HCT116 (cell line): ENCODE data around the gene TTLL9. TPM values are rescaled to one million over a fixed set of nuclear protein-coding genes. Genes with fewer than 3 reads are reported as not detected.

Experiments
- ATAC-seq: fragments of 200-7000 bp; cut with Tn5 transposase; 2 replicates; pipeline ENCODE4 v1.9.1; 2020; ENCODE audit warnings: mild to moderate bottlenecking, moderate library complexity
- BruUV-seq: library from RNA; stranded (reverse); fragments of 400-500 nt; replicated peaks from 2 replicates; lab custom pipeline; 2021; lab: Mats Ljungman, UMichigan
- CTCF ChIA-PET: fragments of 300-600 bp; sonication (Branson Sonifier 250); formaldehyde crosslinking; loops from one replicate; lab custom pipeline; 2021; ENCODE audit warnings: antibody characterized with exemption; lab: Charles Lee
- POLR2A ChIA-PET: fragments of 300-600, 350-600 bp; sonication (Branson Sonifier 250); formaldehyde crosslinking; loops from one replicate; lab custom pipeline; 2021; ENCODE audit warnings: antibody characterized with exemption; lab: Charles Lee
- RAD21 ChIA-PET, 2 experiments: fragments of 300-600 bp; sonication (Branson Sonifier 250); formaldehyde crosslinking; loops; one replicate each; lab custom pipeline; 2023; ENCODE audit warnings: low total read pairs in 2 of 2; ENCODE audit not compliant: uncharacterized antibody in 2 of 2, unreplicated experiment in 2 of 2, low non-redundant PET in 1 of 2; lab: Charles Lee
- DNase-seq: peaks from one replicate; pipeline ENCODE4 v3.0.0-alpha.2; 2010; ENCODE audit warnings: low read depth, low spot score
- H2AFZ ChIP-seq: fragments of 200-600 bp; shearing (Covaris generic), sonication (generic); 2 replicates; pipeline ENCODE4 v1.6.1; 2017; ENCODE audit warnings: low read depth, mixed run types, mixed read lengths, antibody characterized with exemption, low read length; ENCODE audit not compliant: poor library complexity, severe bottlenecking
- H3K27ac ChIP-seq: 2 replicates; pipeline ENCODE4 v1.5.1; 2012; ENCODE audit warnings: low read depth, low read length
- H3K27me3 ChIP-seq: fragments of 200-600 bp; sonication (generic); 2 replicates; pipeline ENCODE4 v1.6.1; 2016; ENCODE audit warnings: mixed run types, low read length, mixed read lengths; ENCODE audit not compliant: insufficient read depth
- H3K36me3 ChIP-seq, 2 experiments: fragments of 200-500 bp in 1 of 2; fragments of 200-600 bp in 1 of 2; sonication (Bioruptor generic) in 1 of 2; sonication (generic) in 1 of 2; 2 replicates each; pipeline versions ENCODE4 v1.5.1 to v1.6.1; 2014 to 2016; ENCODE audit warnings: low read length in 2 of 2, inconsistent platforms in 1 of 2, mixed read lengths in 1 of 2, mixed run types in 1 of 2; ENCODE audit not compliant: insufficient read depth in 2 of 2, control insufficient read depth in 1 of 2
- H3K4me1 ChIP-seq, 2 experiments: fragments of 200-600 bp in 1 of 2; sonication (generic) in 1 of 2; 2 replicates each; pipeline versions ENCODE4 v1.5.1 to v1.6.1; 2012 to 2017; ENCODE audit warnings: low read length in 2 of 2, inconsistent platforms in 1 of 2, mild to moderate bottlenecking in 1 of 2, mixed read lengths in 1 of 2, mixed run types in 1 of 2, moderate library complexity in 1 of 2; ENCODE audit not compliant: insufficient read depth in 2 of 2, control insufficient read depth in 1 of 2
- H3K4me2 ChIP-seq: fragments of 200-600 bp; sonication (generic); 2 replicates; pipeline ENCODE4 v1.6.1; 2017; ENCODE audit warnings: mixed run types, low read length, mixed read lengths
- H3K4me3 ChIP-seq, 2 experiments: fragments of 200-600 bp in 1 of 2; sonication (generic) in 1 of 2; replicated peaks in 1 of 2; 2 replicates each; pipeline ENCODE4 v1.5.1; 2011 to 2016; ENCODE audit warnings: low read length in 2 of 2, control low read depth in 1 of 2, low read depth in 1 of 2, mild to moderate bottlenecking in 1 of 2, mixed read lengths in 1 of 2, mixed run types in 1 of 2
- H3K79me2 ChIP-seq: fragments of 200-600 bp; sonication (generic); 2 replicates; pipeline ENCODE4 v1.6.1; 2017; ENCODE audit warnings: mild to moderate bottlenecking, mixed run types, low read length, moderate library complexity, mixed read lengths; ENCODE audit not compliant: insufficient read depth
- H3K9ac ChIP-seq: fragments of 200-600 bp; sonication (generic); 2 replicates; pipeline ENCODE4 v1.6.1; 2016; ENCODE audit warnings: low read length, mixed read lengths
- H3K9me2 ChIP-seq: fragments of 200-600 bp; sonication (generic), shearing (Covaris generic); 2 replicates; pipeline ENCODE4 v1.6.1; 2017; ENCODE audit warnings: mixed run types, mild to moderate bottlenecking, moderate library complexity; ENCODE audit not compliant: insufficient read depth
- H3K9me3 ChIP-seq, 2 experiments: fragments of 200-500 bp in 1 of 2; fragments of 200-600 bp in 1 of 2; sonication (Bioruptor generic) in 1 of 2; sonication (generic) in 1 of 2; 2 replicates each; pipeline ENCODE4 v1.6.1; 2014 to 2017; ENCODE audit warnings: low read length in 2 of 2, mixed read lengths in 2 of 2, inconsistent platforms in 1 of 2, low read depth in 1 of 2, mild to moderate bottlenecking in 1 of 2, mixed run types in 1 of 2, moderate library complexity in 1 of 2; ENCODE audit not compliant: control insufficient read depth in 1 of 2, insufficient read depth in 1 of 2
- H4K20me1 ChIP-seq: fragments of 200-600 bp; sonication (generic), shearing (Covaris generic); 2 replicates; pipeline ENCODE4 v1.6.1; 2017; ENCODE audit warnings: mixed run types, mild to moderate bottlenecking, moderate library complexity; ENCODE audit not compliant: insufficient read depth
- EGR1 ChIP-seq: IDR thresholded peaks from 2 replicates; pipeline ENCODE4 v1.6.1; 2012; ENCODE audit warnings: low read depth
- ELF1 ChIP-seq: IDR thresholded peaks from 2 replicates; pipeline ENCODE4 v1.6.1; 2012; ENCODE audit warnings: low read depth, borderline replicate concordance
- EZH2phosphoT487 ChIP-seq: fragments of 200-600 bp; IDR thresholded peaks from 2 replicates; pipeline ENCODE4 v1.6.1; 2018; ENCODE audit warnings: antibody characterized with exemption, borderline replicate concordance
- JUND ChIP-seq: IDR thresholded peaks from 2 replicates; pipeline ENCODE4 v1.6.1; 2012
- RAD21 ChIP-seq: IDR thresholded peaks from 2 replicates; pipeline ENCODE4 v1.6.1; 2012; ENCODE audit warnings: low read depth, mild to moderate bottlenecking
- SP1 ChIP-seq: IDR thresholded peaks from 2 replicates; pipeline ENCODE4 v1.6.1; 2012; ENCODE audit warnings: low read depth
- SRF ChIP-seq: IDR thresholded peaks from 2 replicates; pipeline ENCODE4 v1.6.1; 2012; ENCODE audit warnings: low read depth
- intact Hi-C: fragments of 100-400 bp; cut with micrococcal nuclease; formaldehyde crosslinking; loops from 2 replicates; pipeline ENCODE4 v1.10.0; 2022
- total RNA-seq: library from RNA; stranded (reverse); gene quantifications from one replicate; pipeline ENCODE4 v1.2.1, GENCODE V29; 2021; ENCODE audit not compliant: unreplicated experiment
- TF ChIP-seq, protein P1 (sequence below), 3 experiments: fragments of 200-600 bp in 1 of 3; sonication (generic) in 1 of 3; IDR thresholded peaks in 2 of 3; conservative IDR thresholded peaks in 1 of 3; 2 replicates each; pipeline ENCODE4 v1.5.1; 2012 to 2017; ENCODE audit warnings: low read depth in 2 of 3, low read length in 2 of 3, antibody characterized with exemption in 1 of 3, borderline replicate concordance in 1 of 3, control low read depth in 1 of 3, mild to moderate bottlenecking in 1 of 3, mixed read lengths in 1 of 3, mixed run types in 1 of 3, moderate library complexity in 1 of 3; ENCODE audit not compliant: insufficient read depth in 1 of 3
- TF ChIP-seq, protein P2 (sequence below): IDR thresholded peaks from 2 replicates; pipeline ENCODE4 v1.6.1; 2011; ENCODE audit warnings: mild to moderate bottlenecking, low read length, moderate library complexity; ENCODE audit not compliant: insufficient replicate concordance; ENCODE audit errors: extremely low read depth
- TF ChIP-seq, protein P3 (sequence below): IDR thresholded peaks from 2 replicates; pipeline ENCODE4 v1.6.1; 2012

TTLL9 gene
- total RNA-seq, 1 experiment from 2014 or later, result not detected

DNA sequence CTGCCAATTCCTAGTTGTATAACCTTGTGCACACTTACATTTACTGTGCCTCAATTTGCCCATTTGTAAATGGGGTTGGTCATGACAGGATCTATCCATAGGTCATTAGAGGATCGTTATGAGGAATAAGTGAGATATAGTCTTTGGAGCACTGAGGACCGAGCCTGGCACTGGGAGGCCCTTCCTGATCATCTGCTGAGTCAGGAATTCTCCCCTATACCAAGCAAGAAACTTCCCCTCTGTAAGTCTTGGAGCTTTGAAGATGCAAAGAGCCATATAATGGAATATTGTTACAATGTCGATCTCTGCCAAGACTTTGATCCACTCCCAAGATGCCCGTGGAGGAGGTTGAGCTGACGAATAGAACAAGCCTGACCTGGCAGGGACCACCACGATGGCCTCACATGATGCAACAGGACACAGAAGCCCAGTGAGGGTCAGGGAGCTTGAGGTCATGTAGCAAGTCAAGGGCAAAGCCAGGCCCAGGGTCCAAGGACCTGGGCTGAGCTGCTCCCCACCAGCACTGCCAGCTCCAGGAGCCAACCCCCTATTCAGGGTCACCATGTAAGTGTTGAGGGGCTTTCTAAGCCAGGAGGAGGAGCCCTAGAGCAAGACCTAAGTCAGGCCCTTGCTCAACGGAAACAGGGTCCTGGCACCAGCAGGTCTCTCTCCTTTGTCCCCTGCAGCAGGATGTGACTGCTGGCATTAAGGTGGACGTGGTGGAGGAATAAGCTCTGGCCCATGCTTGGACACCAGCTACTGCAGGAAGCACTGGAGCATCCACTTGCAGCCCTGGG lies 64.7 kb downstream of the TTLL9 start:
- Histone ChIP-seq H3K9me3 (no peaks in the 10 kb centered on the region), H3K9ac (no peak overlapping the region), H3K79me2 (no peaks in the 10 kb centered on the region), H3K9me2 (no peaks in the 10 kb centered on the region), H3K4me2 (no peak overlapping the region), H4K20me1 (no peaks in the 10 kb centered on the region), H3K27me3 (no peaks in the 10 kb centered on the region)
- intact Hi-C loops, result no loop called here
- TF ChIP-seq, protein P1, sequence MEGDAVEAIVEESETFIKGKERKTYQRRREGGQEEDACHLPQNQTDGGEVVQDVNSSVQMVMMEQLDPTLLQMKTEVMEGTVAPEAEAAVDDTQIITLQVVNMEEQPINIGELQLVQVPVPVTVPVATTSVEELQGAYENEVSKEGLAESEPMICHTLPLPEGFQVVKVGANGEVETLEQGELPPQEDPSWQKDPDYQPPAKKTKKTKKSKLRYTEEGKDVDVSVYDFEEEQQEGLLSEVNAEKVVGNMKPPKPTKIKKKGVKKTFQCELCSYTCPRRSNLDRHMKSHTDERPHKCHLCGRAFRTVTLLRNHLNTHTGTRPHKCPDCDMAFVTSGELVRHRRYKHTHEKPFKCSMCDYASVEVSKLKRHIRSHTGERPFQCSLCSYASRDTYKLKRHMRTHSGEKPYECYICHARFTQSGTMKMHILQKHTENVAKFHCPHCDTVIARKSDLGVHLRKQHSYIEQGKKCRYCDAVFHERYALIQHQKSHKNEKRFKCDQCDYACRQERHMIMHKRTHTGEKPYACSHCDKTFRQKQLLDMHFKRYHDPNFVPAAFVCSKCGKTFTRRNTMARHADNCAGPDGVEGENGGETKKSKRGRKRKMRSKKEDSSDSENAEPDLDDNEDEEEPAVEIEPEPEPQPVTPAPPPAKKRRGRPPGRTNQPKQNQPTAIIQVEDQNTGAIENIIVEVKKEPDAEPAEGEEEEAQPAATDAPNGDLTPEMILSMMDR (IDR thresholded peaks at IDR 0.05 in 2 of 3, conservative IDR thresholded peaks at IDR 0.05 in 1 of 3; ENCODE audit: borderline replicate concordance in 1 of 3, insufficient read depth in 1 of 3, low read depth in 2 of 3, low read length in 2 of 3), result peak in 1 of 3 experiments; percentile 8; a peak in 1 of 6 replicates
- TF ChIP-seq RAD21, result no peak
- TF ChIP-seq, all 23 proteins: peak for 1
- no peak overlapping the region for H3K4me3 ChIP-seq
- RAD21 ChIA-PET, result no interaction called here
- ATAC-seq, result no peak
- CTCF ChIA-PET, result interaction anchor here (0.5 kb wide), 1 partner anchor 416 kb away, joined by 3 read pairs; no protein-coding TSS in a partner anchor
- no peak overlapping the region for H2AFZ ChIP-seq
- POLR2A ChIA-PET, result no interaction called here
- DNase-seq, result no peak
- no peaks in the 10 kb centered on the region for H3K36me3 ChIP-seq
- H3K4me1 ChIP-seq, result peaks cover 0 to 6% of the 10 kb centered on the region in 2 experiments; a peak in 3 of 4 replicates
- no peak overlapping the region for H3K27ac ChIP-seq
- BruUV-seq, result no TSS peak

DNA sequence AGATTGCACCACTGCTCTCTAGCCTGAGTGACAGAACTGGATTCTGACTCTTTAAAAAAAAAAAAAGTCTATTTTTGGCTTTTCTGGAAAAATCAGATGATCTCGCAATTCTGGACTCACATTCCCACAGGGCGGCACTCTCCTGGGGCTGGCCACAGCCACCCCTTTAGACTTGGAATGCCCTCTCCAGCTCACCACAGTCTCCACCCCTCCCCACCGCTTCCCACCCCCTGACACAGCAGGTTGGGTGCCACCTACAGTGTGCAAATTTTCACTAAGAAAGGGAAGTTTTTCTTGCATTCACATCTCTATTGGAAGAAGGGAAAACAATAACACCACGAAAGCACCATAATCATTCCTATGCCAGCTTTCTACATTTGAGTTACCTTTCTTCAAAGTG lies 66.0 kb downstream of the TTLL9 start:
- Histone ChIP-seq H3K9ac (no peak overlapping the region), H3K4me2 (no peak overlapping the region), H3K9me3 (no peaks in the 10 kb centered on the region), H3K79me2 (no peaks in the 10 kb centered on the region), H4K20me1 (no peaks in the 10 kb centered on the region), H2AFZ (no peak overlapping the region), H3K27ac (no peak overlapping the region), H3K4me1 (peaks cover 0 to 6% of the 10 kb centered on the region in 2 experiments; a peak in 2 of 4 replicates), H3K4me3 (no peak overlapping the region), H3K9me2 (no peaks in the 10 kb centered on the region), H3K36me3 (no peaks in the 10 kb centered on the region), H3K27me3 (no peaks in the 10 kb centered on the region)
- BruUV-seq, result no TSS peak
- RAD21 ChIA-PET, result no interaction called here
- POLR2A ChIA-PET, result no interaction called here
- CTCF ChIA-PET, result no interaction called here
- intact Hi-C loops, result no loop called here
- peak; percentile 46; the same call in 1 of the 2 replicates for ATAC-seq
- no peak for DNase-seq
- TF ChIP-seq, protein P2, sequence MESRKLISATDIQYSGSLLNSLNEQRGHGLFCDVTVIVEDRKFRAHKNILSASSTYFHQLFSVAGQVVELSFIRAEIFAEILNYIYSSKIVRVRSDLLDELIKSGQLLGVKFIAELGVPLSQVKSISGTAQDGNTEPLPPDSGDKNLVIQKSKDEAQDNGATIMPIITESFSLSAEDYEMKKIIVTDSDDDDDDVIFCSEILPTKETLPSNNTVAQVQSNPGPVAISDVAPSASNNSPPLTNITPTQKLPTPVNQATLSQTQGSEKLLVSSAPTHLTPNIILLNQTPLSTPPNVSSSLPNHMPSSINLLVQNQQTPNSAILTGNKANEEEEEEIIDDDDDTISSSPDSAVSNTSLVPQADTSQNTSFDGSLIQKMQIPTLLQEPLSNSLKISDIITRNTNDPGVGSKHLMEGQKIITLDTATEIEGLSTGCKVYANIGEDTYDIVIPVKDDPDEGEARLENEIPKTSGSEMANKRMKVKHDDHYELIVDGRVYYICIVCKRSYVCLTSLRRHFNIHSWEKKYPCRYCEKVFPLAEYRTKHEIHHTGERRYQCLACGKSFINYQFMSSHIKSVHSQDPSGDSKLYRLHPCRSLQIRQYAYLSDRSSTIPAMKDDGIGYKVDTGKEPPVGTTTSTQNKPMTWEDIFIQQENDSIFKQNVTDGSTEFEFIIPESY, result no peak
- no peak for TF ChIP-seq RAD21
- no peak for TF ChIP-seq EZH2phosphoT487
- TF ChIP-seq, protein P1 (IDR thresholded peaks at IDR 0.05 in 2 of 3, conservative IDR thresholded peaks at IDR 0.05 in 1 of 3; ENCODE audit: borderline replicate concordance in 1 of 3, insufficient read depth in 1 of 3, low read depth in 2 of 3, low read length in 2 of 3), result no peak
- no peak for TF ChIP-seq SRF
- TF ChIP-seq, protein P3, sequence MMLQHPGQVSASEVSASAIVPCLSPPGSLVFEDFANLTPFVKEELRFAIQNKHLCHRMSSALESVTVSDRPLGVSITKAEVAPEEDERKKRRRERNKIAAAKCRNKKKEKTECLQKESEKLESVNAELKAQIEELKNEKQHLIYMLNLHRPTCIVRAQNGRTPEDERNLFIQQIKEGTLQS, result no peak
- TF ChIP-seq JUND, result no peak
- TF ChIP-seq SP1, result no peak
- TF ChIP-seq ELF1, result no peak
- no peak for TF ChIP-seq EGR1
